ENCODE measurements around the gene LAMB4. TPM values are rescaled to one million over a fixed set of nuclear protein-coding genes. Genes with fewer than 3 reads are reported as not detected.
A peak's percentile ranks its signal among the peaks of the same experiment; 100 is the strongest.

Gene LAMB4
- total and polyA plus RNA-seq, 2 donors from 2014 or later, result 1.2 to 5.4 TPM

DNA sequence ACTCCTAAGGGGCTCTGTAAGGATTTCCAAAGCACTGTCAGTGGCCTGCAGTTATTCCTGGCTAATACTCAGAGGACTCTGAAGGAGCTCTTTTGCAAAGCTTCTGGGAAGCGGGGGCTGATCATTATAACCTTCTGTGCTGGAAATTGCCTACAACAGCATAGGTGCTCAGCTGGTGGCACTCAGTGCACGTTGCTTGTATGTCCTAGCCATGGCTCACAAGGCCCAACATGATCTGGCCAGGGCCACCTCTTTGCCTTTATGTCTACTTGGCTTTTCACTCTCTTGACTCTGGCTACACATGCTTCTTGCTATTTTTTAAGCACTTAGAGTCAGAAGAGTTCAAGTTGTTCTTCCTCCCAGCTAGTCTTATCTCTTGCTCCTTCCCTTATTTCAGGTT lies 17.5 kb downstream of the LAMB4 start:
- intact Hi-C loops (cut with DNase I), result no loop called here
- Histone ChIP-seq H3K9ac (ENCODE audit: low read length in 3 of 3) (no peak overlapping the region), H3K9me3 (ENCODE audit: control insufficient read depth in 2 of 3, insufficient read depth in 1 of 3, low read length in 3 of 3) (no peaks in the 10 kb centered on the region), H3K36me3 (ENCODE audit: control insufficient read depth in 2 of 3, insufficient read depth in 3 of 3, low read length in 3 of 3) (no peaks in the 10 kb centered on the region), H3K27ac (ENCODE audit: low read depth in 2 of 2, low read length in 2 of 2) (no peak overlapping the region), H3K4me1 (ENCODE audit: control insufficient read depth in 2 of 3, insufficient read depth in 2 of 3, low read depth in 1 of 3, low read length in 3 of 3) (peaks cover 0 to 11% (median 3%) of the 10 kb centered on the region in 3 donors), H3K4me3 (ENCODE audit: low read length in 3 of 3) (no peak overlapping the region), H3K27me3 (ENCODE audit: control insufficient read depth, insufficient read depth, low read length) (no peaks in the 10 kb centered on the region)
- TF ChIP-seq, protein P1, sequence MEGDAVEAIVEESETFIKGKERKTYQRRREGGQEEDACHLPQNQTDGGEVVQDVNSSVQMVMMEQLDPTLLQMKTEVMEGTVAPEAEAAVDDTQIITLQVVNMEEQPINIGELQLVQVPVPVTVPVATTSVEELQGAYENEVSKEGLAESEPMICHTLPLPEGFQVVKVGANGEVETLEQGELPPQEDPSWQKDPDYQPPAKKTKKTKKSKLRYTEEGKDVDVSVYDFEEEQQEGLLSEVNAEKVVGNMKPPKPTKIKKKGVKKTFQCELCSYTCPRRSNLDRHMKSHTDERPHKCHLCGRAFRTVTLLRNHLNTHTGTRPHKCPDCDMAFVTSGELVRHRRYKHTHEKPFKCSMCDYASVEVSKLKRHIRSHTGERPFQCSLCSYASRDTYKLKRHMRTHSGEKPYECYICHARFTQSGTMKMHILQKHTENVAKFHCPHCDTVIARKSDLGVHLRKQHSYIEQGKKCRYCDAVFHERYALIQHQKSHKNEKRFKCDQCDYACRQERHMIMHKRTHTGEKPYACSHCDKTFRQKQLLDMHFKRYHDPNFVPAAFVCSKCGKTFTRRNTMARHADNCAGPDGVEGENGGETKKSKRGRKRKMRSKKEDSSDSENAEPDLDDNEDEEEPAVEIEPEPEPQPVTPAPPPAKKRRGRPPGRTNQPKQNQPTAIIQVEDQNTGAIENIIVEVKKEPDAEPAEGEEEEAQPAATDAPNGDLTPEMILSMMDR (IDR thresholded peaks at IDR 0.05; ENCODE audit: borderline replicate concordance, extremely low read depth, insufficient read depth), result no peak
- FAIRE-seq, result no peak
- no peak for DNase-seq

DNA sequence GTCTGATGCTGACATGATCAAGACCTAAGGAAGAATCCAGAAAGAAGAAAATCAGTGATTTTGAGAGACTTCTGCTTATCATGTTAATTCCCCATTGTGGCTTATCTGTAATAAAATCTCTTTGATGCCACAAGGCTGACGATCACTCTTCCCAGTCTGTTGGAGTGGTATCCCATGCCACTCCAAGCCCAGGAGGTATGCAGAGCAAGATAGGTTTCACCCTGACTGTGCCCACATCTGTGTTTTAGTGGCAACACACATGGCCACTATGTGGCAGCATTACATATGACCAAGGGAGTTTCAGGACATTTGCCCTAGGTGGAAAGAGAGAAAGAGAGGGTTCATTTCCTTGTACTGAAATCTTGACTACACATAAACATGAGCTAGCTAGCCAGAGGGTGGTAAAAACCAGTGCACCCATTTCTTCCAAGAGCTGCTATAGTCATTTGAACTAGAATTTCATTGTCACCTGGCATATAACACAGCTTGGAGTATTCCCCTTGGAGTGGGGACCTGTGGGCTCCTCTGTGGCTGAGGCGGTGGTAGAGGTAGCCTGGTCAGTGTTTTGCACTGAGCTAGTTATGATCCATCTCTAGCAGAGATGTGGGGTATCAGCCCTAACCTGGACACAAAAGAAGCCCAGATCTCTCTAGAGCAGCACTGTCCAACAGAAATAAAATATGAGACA lies 20.8 kb downstream of the LAMB4 start:
- Histone ChIP-seq H3K27ac (ENCODE audit: low read depth in 2 of 2, low read length in 2 of 2) (no peak overlapping the region), H3K27me3 (ENCODE audit: control insufficient read depth, insufficient read depth, low read length) (no peaks in the 10 kb centered on the region), H3K9ac (ENCODE audit: low read length in 3 of 3) (no peak overlapping the region), H3K4me3 (ENCODE audit: low read length in 3 of 3) (no peak overlapping the region), H3K36me3 (ENCODE audit: control insufficient read depth in 2 of 3, insufficient read depth in 3 of 3, low read length in 3 of 3) (no peaks in the 10 kb centered on the region), H3K4me1 (ENCODE audit: control insufficient read depth in 2 of 3, insufficient read depth in 2 of 3, low read depth in 1 of 3, low read length in 3 of 3) (peaks cover 0 to 11% (median 3%) of the 10 kb centered on the region in 3 donors), H3K9me3 (ENCODE audit: control insufficient read depth in 2 of 3, insufficient read depth in 1 of 3, low read length in 3 of 3) (no peaks in the 10 kb centered on the region)
- TF ChIP-seq, protein P1 (IDR thresholded peaks at IDR 0.05; ENCODE audit: borderline replicate concordance, extremely low read depth, insufficient read depth), result peak; percentile 47
- no peak for FAIRE-seq
- DNase-seq, result no peak
- intact Hi-C loops (cut with DNase I), result no loop called here

DNA sequence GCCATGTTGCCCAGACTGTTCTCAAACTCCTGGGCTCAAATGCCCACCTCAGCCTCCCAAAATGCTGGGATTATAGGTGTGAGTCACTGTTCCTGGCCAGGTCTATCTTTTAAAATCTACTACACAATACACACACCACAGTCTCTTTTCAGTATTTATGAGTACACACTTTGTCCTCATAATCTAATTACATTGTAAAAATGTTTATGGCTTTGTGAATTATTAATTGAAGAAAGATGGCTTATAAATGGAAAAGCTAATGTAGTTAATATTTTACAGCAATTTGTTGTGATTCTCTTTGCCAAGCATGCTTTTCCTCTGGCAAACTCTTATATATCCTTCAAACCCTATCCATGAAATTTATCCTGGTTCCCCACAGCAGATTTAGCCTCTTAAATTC lies 22.0 kb downstream of the LAMB4 start:
- DNase-seq, result no peak
- Histone ChIP-seq H3K4me3 (ENCODE audit: low read length in 3 of 3) (no peak overlapping the region), H3K27ac (ENCODE audit: low read depth in 2 of 2, low read length in 2 of 2) (no peak overlapping the region), H3K9ac (ENCODE audit: low read length in 3 of 3) (no peak overlapping the region), H3K36me3 (ENCODE audit: control insufficient read depth in 2 of 3, insufficient read depth in 3 of 3, low read length in 3 of 3) (no peaks in the 10 kb centered on the region), H3K4me1 (ENCODE audit: control insufficient read depth in 2 of 3, insufficient read depth in 2 of 3, low read depth in 1 of 3, low read length in 3 of 3) (peaks cover 0 to 11% (median 3%) of the 10 kb centered on the region in 3 donors), H3K9me3 (ENCODE audit: control insufficient read depth in 2 of 3, insufficient read depth in 1 of 3, low read length in 3 of 3) (no peaks in the 10 kb centered on the region), H3K27me3 (ENCODE audit: control insufficient read depth, insufficient read depth, low read length) (no peaks in the 10 kb centered on the region)
- TF ChIP-seq, protein P1 (IDR thresholded peaks at IDR 0.05; ENCODE audit: borderline replicate concordance, extremely low read depth, insufficient read depth), result no peak
- no peak for FAIRE-seq
- intact Hi-C loops (cut with DNase I), result no loop called here
